Measurements from ENCODE around the gene CDC25A. TPM values are rescaled to one million over a fixed set of nuclear protein-coding genes. Genes with fewer than 3 reads are reported as not detected.

CDC25A gene
- total RNA-seq, 1 experiment from 2014 or later: 19.6 TPM

GRCh38 chr3:48187579-48188265 lies 495 bp downstream of the CDC25A start:
- H2AFZ ChIP-seq (ENCODE audit: low read depth, low read length, poor library complexity, severe bottlenecking): no peak overlapping the region
- peak; percentile 28 for ATAC-seq
- no peaks in the 10 kb centered on the region for H3K9me2 ChIP-seq (ENCODE audit: insufficient read depth)
- no peaks in the 10 kb centered on the region for H3K27me3 ChIP-seq (ENCODE audit: insufficient read depth, low read length)
- no TSS peak for BruUV-seq (replicated peaks)
- H3K9me3 ChIP-seq (ENCODE audit: control insufficient read depth in 1 of 2, insufficient read depth in 1 of 2, low read depth in 1 of 2, low read length in 2 of 2): no peaks in the 10 kb centered on the region
- intact Hi-C loops (cut with micrococcal nuclease): no loop called here
- peak overlapping the region; percentile 67 for H3K27ac ChIP-seq (ENCODE audit: low read depth, low read length)
- H4K20me1 ChIP-seq (ENCODE audit: insufficient read depth): no peaks in the 10 kb centered on the region
- peaks cover 9 to 26% of the 10 kb centered on the region in 2 experiments; a peak in 3 of 4 replicates for H3K4me1 ChIP-seq (ENCODE audit: control insufficient read depth in 1 of 2, insufficient read depth in 2 of 2, low read length in 2 of 2)
- POLR2A ChIA-PET: interaction anchor here (0.7 to 1.5 kb wide), 4 partner anchors 21 to 248 kb away, joined by 3 to 6 read pairs (median 3); partner anchors contain the start of gene ZNF589
- H3K4me2 ChIP-seq (ENCODE audit: low read length): peak overlapping the region; percentile 79
- RAD21 ChIA-PET (ENCODE audit: low non-redundant PET in 1 of 2, low total read pairs in 2 of 2, uncharacterized antibody in 2 of 2, unreplicated experiment in 2 of 2): interaction anchor here in 1 of 2 experiments (0.6 kb wide), 1 partner anchor 38 kb away, joined by 3 read pairs; no protein-coding TSS in a partner anchor
- no peak for DNase-seq (ENCODE audit: low read depth, low spot score)
- H3K36me3 ChIP-seq (ENCODE audit: control insufficient read depth in 1 of 2, insufficient read depth in 2 of 2, low read length in 2 of 2): peaks cover 8 to 28% of the 10 kb centered on the region in 2 experiments; a peak in 2 of 4 replicates
- peaks cover 54% of the 10 kb centered on the region for H3K79me2 ChIP-seq (ENCODE audit: insufficient read depth, low read length)
- peak overlapping the region; percentile 84 to 90 for H3K4me3 ChIP-seq (replicated peaks in 1 of 2; ENCODE audit: low read depth in 1 of 2, low read length in 2 of 2)
- peak overlapping the region; percentile 95 for H3K9ac ChIP-seq (ENCODE audit: low read length)
- CTCF ChIA-PET: interaction anchor here (0.6 to 3.3 kb wide), 4 partner anchors 10 to 248 kb away, joined by 3 to 22 read pairs (median 4); no protein-coding TSS in a partner anchor
- TF ChIP-seq ZFX (IDR thresholded peaks at IDR 0.05): peak; percentile 75
- TF ChIP-seq, protein P1, sequence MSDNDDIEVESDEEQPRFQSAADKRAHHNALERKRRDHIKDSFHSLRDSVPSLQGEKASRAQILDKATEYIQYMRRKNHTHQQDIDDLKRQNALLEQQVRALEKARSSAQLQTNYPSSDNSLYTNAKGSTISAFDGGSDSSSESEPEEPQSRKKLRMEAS (IDR thresholded peaks at IDR 0.05): no peak

- POLR2A ChIA-PET: no interaction called here
These were observed 977 bp downstream of the CDC25A start for GRCh38 chr3:48187301-48187578.

More at GRCh38 chr3:48187301-48187578, 977 bp downstream of the CDC25A start:
- H3K9me2 ChIP-seq (ENCODE audit: insufficient read depth): no peaks in the 10 kb centered on the region
- peak overlapping the region; percentile 95 for H3K9ac ChIP-seq (ENCODE audit: low read length)
- no peak overlapping the region for H2AFZ ChIP-seq (ENCODE audit: low read depth, low read length, poor library complexity, severe bottlenecking)
- H4K20me1 ChIP-seq (ENCODE audit: insufficient read depth): no peaks in the 10 kb centered on the region
- H3K4me2 ChIP-seq (ENCODE audit: low read length): peak overlapping the region; percentile 79
- no peaks in the 10 kb centered on the region for H3K9me3 ChIP-seq (ENCODE audit: control insufficient read depth in 1 of 2, insufficient read depth in 1 of 2, low read depth in 1 of 2, low read length in 2 of 2)
- ChIA-PET RAD21 (ENCODE audit: low non-redundant PET in 1 of 2, low total read pairs in 2 of 2, uncharacterized antibody in 2 of 2, unreplicated experiment in 2 of 2) (no interaction called here), CTCF (interaction anchor here (1.2 to 3.3 kb wide), 2 partner anchors 29 to 249 kb away, joined by 3 to 22 read pairs; no protein-coding TSS in a partner anchor)
- H3K27me3 ChIP-seq (ENCODE audit: insufficient read depth, low read length): no peaks in the 10 kb centered on the region
- BruUV-seq (replicated peaks): no TSS peak
- intact Hi-C loops (cut with micrococcal nuclease): no loop called here
- H3K4me3 ChIP-seq (replicated peaks in 1 of 2; ENCODE audit: low read depth in 1 of 2, low read length in 2 of 2): peak overlapping the region; percentile 84 to 90
- H3K79me2 ChIP-seq (ENCODE audit: insufficient read depth, low read length): peaks cover 58% of the 10 kb centered on the region
- TF ChIP-seq, protein P1 (IDR thresholded peaks at IDR 0.05): no peak
- TF ChIP-seq SP1 (IDR thresholded peaks at IDR 0.05; ENCODE audit: low read depth) (no peak), JUND (IDR thresholded peaks at IDR 0.05) (no peak), TCF7L2 (IDR thresholded peaks at IDR 0.05; ENCODE audit: borderline replicate concordance, extremely low read depth, insufficient read depth, insufficient read length) (no peak), RAD21 (IDR thresholded peaks at IDR 0.05; ENCODE audit: low read depth) (no peak), POLR2A (IDR thresholded peaks at IDR 0.05; ENCODE audit: borderline replicate concordance, extremely low read depth, insufficient read depth, insufficient read length) (no peak), YY1 (IDR thresholded peaks at IDR 0.05; ENCODE audit: extremely low read depth, insufficient replicate concordance, low read depth, low read length) (no peak), EZH2 (IDR thresholded peaks at IDR 0.05) (no peak), SRF (IDR thresholded peaks at IDR 0.05; ENCODE audit: low read depth) (no peak), ZFX (IDR thresholded peaks at IDR 0.05) (no peak)
- DNase-seq (ENCODE audit: low read depth, low spot score) (no peak), ATAC-seq (no peak)
- peak overlapping the region; percentile 67 for H3K27ac ChIP-seq (ENCODE audit: low read depth, low read length)
- H3K36me3 ChIP-seq (ENCODE audit: control insufficient read depth in 1 of 2, insufficient read depth in 2 of 2, low read length in 2 of 2): peaks cover 11 to 33% of the 10 kb centered on the region in 2 experiments; a peak in 2 of 4 replicates
- peaks cover 9 to 24% of the 10 kb centered on the region in 2 experiments; a peak in 3 of 4 replicates for H3K4me1 ChIP-seq (ENCODE audit: control insufficient read depth in 1 of 2, insufficient read depth in 2 of 2, low read length in 2 of 2)

Data from HCT116 (cell line).